NCI-H526 treated with DMSO at 0.1 percent for 48 hours (cell line): ENCODE data around the gene SIM2.

Source experiments
- DNase-seq: peaks from one replicate; lab custom pipeline; 2025; lab: John Stamatoyannopoulos, UW

The SIM2 gene

DNA sequence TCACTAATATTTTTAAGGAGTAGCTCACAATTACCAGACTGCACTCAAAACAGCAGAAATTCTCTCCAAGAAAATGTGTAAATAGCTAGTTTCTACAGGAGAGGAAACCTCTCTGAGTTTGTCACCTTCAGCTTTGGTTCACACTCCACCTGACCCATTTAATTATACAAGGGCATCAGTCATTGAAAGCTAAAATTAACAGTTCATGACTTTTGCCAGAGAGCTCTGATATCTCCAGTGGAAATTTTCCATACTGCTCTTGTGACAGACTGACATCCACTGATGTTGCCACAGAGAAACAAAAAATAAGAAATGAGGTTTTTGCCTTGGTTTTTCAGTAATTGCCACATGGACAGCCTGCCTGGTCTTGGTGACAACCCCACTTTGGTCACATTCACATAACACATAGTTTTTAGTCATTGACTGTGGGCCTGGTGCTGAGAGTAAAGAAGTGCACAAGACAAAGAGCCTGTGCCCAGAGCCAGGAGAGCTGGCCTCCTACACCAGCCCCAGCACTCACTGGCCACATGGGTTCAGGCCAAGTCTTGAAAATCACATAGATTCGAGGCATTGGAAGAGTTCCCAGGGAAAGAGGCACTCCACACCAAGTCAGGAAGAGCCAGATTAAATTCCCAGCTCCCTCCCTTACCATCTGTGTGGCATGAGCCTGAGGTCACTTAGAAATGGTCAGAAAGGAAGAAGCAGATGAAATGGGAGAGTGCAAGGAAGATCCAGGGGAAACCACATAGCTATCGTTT lies 13.8 kb upstream of the SIM2 start:
- DNase-seq, result no peak

GRCh38 chr21:36686955-36687354 lies 12.0 kb upstream of the SIM2 start:
- no peak for DNase-seq

DNA sequence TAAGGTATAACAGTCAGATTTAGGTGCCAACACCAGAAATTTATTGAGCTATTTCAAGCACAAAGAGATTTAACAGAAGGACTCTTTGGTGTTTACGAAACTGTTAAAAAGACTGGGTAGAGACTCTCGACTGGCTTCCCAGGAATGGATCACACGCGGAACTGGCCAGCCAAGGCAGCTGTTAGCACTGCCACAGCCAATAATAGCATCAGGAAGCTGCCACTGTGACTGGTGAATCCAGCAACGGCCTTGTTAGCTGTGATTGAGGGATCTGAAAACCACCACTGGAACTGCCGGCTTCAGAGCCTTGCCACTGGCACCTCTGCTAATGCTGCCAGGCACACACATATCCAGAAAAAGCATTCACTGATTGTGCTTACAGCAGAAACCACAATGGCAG lies 10.6 kb upstream of the SIM2 start:
- DNase-seq, result no peak

GRCh38 chr21:36689324-36689723 lies 9.6 kb upstream of the SIM2 start:
- DNase-seq, result peak; percentile 44

- no peak for DNase-seq
Measured at GRCh38 chr21:36690628-36691554, 8.0 kb upstream of the SIM2 start.

GRCh38 chr21:36691555-36692041 lies 7.3 kb upstream of the SIM2 start:
- DNase-seq, result no peak

DNA sequence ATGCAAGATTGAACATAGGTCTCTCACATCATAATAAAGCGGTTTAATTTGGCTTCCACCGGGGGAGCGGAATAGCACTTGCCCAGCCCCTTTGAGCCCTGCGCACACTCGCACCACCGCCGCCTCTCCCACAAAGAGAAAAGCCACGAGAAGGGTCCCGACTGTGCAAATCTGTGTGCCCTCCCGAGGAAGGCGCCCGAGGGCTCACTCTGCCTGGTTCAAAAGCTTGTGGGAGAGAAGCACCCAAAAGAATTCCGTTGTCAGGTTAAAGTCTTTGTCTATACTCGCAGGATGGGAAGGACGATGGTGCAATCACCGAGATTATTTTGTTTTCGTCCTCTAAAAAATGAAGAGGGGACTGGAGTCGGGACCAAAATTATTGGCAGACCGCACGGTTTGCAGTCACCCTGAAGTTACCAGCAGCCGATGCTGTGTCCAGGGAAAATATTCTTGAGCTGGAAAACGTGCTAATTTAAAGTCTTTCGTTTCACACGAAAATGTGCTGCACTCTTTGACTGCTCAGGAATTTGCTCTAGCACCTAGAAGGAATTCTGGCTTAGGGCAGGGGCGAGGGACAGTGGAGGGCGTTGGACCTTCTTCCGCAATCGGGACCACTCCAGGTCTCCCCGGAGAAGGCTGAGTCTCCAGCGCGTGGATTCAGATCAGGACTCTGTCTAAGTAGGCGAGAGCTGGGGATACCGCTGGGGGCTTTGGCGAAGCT lies 6.6 kb upstream of the SIM2 start:
- DNase-seq, result no peak

DNA sequence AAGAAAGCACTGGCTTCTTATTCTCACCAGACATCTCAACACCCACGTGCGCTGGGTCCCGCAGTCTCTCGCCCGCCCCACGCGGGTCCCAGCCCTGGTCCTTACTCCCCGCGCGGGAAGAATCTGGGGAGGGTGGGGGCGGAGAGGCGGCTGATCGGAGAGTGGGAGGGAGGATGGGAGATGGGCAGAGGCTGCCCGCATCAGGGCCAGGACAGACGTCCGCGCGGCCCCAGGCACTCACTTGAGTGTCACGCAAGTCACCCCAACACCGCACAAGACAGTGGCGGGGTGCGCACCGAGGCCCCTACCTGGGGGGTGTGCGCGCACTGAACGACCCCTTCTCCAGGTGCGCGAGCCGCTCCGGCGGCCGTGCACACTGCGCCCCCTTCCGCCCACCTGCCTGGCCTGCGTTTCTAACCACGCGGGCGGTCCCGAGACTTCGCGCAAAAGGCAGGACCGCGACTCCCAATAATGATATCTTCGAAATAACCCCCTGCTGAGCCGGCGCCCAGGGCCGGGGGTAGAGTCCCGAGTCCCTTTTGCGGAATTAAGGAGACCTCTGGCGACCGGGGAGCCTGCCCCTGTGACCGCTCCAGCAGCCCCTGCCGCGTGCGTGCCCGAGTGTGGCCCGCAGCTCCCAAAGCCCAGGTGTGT lies 6.0 kb upstream of the SIM2 start:
- DNase-seq, result no peak

GRCh38 chr21:36693489-36694030 lies 5.4 kb upstream of the SIM2 start:
- no peak for DNase-seq

GRCh38 chr21:36694031-36694515 lies 4.8 kb upstream of the SIM2 start:
- no peak for DNase-seq

- DNase-seq, result no peak
Measured at GRCh38 chr21:36694593-36695282, 4.2 kb upstream of the SIM2 start.

DNA sequence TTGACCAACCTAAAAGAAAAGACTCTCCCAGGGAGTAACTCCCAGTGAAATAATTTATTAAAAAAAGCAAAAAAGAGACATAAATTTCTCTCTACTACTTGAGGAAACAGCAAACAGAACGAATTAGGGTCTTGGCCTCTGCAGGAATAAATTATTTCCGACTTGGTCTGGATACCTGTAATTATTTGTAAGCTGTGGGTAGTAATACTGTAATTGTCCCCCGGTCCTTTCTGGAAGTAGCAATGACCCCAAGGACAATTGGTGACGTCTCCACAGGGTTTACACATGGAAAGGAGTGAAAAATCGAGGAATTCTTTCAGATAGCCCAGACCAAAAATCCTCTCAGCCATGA lies 3.7 kb upstream of the SIM2 start:
- DNase-seq, result no peak

DNA sequence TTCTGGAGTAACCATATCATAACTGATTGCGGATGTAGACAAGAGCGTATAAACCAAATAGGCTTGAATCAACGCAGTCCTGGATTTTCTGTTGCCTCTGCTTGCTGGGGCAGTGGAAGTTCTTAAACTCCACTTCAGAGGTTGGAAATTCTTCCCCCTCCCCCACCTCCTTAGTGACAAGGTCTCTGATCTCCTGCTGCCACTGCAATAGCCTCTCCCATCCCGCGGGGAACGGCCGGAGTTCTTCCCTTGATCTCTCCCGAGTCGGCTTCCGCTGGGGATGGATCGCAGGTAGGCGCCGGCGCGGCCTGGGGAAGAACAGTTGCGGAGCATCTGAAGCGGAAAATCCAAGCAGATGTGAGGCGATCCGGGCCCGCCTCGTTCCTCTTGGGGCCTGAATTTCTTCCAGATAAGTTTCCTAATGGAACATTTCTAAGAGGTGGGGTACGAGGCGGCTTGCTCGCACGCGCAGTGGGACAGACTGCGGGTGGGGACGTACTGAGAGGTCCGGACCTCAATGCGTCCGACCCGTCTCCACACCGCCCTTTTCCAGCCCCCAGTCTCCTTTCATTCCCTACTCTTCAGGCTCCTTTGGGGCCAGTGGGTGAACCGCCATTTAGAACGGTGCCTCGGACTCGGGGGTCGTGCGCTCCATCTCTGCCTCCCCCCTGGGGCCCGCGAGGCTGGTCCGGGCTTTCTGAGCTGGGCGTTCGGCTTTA lies 3.1 kb upstream of the SIM2 start:
- no peak for DNase-seq

DNA sequence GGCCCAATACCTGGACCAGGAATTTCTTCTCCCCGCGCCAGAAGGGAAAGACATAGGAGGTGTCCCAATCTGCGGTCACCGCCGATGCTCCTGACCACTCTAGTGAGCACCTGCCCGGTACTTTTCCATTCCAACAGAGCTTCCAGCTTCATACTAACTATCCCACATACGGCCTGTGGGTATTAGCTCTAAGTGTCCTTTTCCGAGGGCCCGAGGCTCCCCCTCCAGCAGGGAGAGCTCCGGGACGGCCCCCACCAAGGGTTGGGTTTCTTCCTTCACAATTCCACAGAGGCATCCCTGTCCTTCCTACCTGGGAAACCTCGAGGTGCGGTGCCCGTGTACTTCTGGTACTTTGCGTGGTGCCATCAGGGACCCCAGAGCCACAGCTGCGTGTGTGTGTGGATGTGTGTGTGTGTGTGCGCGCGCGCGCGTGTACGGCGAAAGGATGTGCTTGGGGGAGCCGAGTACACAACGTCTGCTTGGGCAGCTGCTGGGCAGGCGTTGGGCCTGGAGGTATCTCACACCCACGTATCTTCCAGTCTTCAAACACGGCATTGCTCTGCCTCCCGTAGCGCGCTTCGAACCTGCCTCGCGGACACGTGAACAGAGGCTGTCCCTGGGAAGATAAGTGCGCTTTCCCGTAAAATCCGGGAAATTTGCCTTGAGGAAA lies 2.4 kb upstream of the SIM2 start:
- DNase-seq, result no peak

GRCh38 chr21:36697060-36697850 lies 1.7 kb upstream of the SIM2 start:
- no peak for DNase-seq

GRCh38 chr21:36697851-36698384 lies 997 bp upstream of the SIM2 start:
- DNase-seq, result no peak

- DNase-seq, result peak; percentile 52
Measured at GRCh38 chr21:36698385-36698980, 432 bp upstream of the SIM2 start.
